GM12891 (cell line): ENCODE measurements around the gene RUNX3.

ENCODE experiments used
- PAX5 ChIP-seq: IDR thresholded peaks from 2 replicates; pipeline ENCODE4 v1.6.1; 2011; ENCODE audit warnings: low read length, moderate library complexity, mild to moderate bottlenecking; ENCODE audit not compliant: insufficient read depth, severe bottlenecking
- POLR2A ChIP-seq: IDR thresholded peaks from 2 replicates; pipeline ENCODE4 v1.6.1; 2011; ENCODE audit warnings: low read depth, low read length, control low read depth
- POLR2AphosphoS5 ChIP-seq: IDR thresholded peaks from 2 replicates; pipeline ENCODE4 v1.6.1; 2011; ENCODE audit warnings: low read depth, low read length, control low read depth
- TAF1 ChIP-seq: IDR thresholded peaks from 2 replicates; pipeline ENCODE4 v1.6.1; 2011; ENCODE audit warnings: low read depth, low read length, control low read depth

- no peak for TF ChIP-seq POLR2AphosphoS5
- no peak for TF ChIP-seq POLR2A
- no peak for TF ChIP-seq PAX5
- no peak for TF ChIP-seq TAF1
These were observed 72.5 kb downstream of the RUNX3 start for GRCh38 chr1:24857507-24858133.
